GM19193 (cell line): Measurements from ENCODE around the gene SPRED2.

Experiments used
- POLR2A ChIP-seq: IDR thresholded peaks from 4 replicates; pipeline ENCODE4 v1.6.1; 2011; ENCODE audit not compliant: insufficient read depth, insufficient read length; ENCODE audit errors: extremely low read depth

The SPRED2 gene

DNA sequence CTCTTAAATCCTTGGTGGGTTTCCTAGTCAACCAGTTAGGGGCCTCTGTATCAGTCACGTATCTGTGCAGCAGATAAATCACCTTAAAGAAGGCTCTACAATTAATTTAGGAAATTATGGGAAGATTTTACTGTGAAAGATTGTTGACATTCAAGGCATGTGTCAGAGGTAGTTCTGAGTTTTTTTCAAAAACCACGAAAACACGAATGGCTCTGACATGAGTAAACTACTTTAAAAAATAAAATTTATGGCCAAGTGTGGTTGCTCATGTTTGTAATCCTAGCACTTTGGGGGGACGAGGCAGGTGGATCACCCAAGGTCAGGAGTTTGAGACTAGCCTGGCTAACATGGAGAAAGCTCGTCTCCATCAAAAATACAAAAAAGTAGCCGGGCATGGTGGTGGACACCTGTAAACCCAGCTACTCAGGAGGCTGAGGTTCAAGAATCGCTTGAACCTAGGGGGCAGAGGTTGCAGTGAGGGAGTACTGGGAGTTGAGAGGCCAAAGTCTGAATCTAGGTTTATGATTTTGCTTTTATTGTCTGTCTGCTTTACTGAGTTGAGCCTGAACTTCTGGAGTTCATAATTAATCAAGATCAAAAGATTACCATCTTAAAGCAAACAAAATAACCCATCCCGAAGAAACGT lies 77.1 kb downstream of the SPRED2 start:
- TF ChIP-seq POLR2A = no peak

DNA sequence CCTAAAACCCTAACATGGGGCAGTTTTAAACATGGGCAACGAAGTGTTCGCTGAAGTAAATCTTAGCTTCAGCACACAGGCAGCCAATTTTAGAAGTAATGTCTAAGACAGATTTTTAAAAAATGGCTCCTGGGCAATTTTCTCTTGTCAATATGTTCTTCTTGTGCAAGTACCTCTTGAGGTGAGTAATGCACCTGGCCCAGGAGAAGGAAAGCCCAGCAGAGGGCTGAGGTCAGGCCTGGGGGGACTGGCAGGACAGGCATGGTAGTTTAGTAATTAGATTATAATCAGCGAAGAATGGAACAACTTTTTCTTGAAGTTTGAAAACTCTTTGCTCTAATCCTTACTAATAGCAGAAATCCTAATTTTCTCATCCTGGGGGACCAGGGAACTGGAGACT lies 77.6 kb downstream of the SPRED2 start:
- no peak for TF ChIP-seq POLR2A

DNA sequence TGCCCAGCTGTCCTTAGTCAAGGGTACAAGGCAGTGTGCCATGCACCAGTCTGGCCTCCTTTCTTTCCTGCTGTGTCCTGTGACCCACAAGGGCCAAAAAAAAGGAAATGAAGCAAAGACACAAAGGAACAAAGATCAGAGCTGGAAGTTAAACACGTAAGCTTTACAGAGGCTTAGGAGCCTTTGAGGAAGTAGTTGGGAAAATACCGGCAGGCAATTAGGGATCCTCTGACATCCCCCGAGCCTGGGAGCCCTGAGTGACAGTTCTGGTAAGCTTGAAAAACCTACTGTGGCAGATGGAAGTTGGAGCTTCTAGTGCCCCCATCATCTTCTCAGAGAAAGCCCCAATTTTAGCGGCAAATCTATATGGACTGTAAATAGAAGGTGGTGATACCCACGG lies 78.5 kb downstream of the SPRED2 start:
- no peak for TF ChIP-seq POLR2A

GRCh38 chr2:65353046-65353445 lies 79.4 kb downstream of the SPRED2 start:
- TF ChIP-seq POLR2A = no peak

DNA sequence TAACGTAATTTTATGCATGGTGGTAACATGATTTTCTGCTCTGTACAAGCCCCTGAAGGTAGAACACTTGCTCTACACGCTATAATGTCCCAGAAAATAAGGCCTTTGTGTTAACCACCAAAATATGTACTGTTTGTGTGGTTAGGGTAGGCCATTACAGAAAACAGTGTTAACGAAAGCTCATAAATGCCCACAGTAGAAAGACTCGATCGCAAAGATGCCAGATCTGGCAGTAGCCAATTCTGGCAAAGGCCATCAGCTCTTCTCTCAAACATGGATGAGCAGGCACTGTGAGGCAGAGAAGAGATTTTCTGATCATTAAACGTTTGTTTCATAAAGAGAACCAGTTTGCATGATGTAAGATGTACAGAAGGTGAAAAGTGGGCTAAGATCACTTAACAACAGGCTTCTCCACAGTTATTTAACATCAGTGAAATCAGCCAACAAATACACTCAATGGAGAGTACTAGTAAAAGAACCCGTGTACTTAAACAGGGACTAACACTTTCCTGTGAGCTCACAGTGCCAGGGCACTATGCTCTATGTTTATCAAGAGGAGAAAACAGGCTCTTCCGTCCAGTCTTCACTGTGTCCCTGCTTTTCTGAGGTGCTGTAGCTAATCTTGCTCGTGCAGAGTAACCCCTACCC lies 80.3 kb downstream of the SPRED2 start:
- no peak for TF ChIP-seq POLR2A

- TF ChIP-seq POLR2A = no peak
These were observed 81.0 kb downstream of the SPRED2 start for GRCh38 chr2:65351234-65351947.

DNA sequence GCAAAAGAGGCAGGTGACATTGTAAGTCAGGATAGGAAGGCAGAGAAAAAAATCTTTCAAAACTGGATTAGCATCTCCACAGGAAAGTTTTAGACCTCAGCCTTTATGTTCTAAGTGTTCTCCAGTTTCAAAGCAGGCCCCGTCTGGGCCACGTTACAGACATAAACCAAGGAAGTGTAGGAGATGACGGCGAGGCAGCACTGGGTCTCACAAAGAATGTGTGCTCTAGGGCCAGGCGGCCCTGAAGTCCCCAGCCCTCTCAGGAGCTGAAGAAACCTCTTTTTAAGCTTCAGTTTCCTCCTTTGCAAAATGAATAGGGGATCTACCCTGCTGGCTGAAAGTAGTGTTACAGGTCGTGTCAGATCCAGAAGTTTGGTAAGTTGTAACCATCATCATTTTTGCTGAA lies 81.7 kb downstream of the SPRED2 start:
- TF ChIP-seq POLR2A = no peak

GRCh38 chr2:65349863-65350262 lies 82.5 kb downstream of the SPRED2 start:
- TF ChIP-seq POLR2A = no peak

DNA sequence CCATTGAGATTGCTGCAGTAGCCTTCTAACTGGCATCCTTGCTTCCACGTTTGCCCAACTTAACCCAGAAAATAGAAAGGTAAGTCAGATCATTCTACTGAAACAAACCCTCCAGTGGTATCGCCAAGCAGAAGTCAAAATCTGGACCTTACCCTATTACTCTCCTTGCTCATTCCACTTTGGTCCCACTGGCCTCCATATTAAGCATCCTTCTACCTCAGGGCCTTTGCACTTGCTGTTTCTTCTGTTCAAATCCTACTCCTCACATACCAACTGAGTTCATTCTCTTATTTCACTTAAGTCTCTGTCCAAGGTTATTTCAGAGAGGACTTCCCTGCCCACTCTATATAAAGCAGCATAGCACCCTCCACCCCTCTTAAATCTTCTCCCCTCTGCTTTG lies 84.5 kb downstream of the SPRED2 start:
- no peak for TF ChIP-seq POLR2A

GRCh38 chr2:65345631-65346030 lies 86.8 kb downstream of the SPRED2 start:
- no peak for TF ChIP-seq POLR2A

GRCh38 chr2:65344689-65345088 lies 87.7 kb downstream of the SPRED2 start:
- no peak for TF ChIP-seq POLR2A

- TF ChIP-seq POLR2A = no peak
These were observed 88.2 kb downstream of the SPRED2 start for GRCh38 chr2:65344182-65344581.

DNA sequence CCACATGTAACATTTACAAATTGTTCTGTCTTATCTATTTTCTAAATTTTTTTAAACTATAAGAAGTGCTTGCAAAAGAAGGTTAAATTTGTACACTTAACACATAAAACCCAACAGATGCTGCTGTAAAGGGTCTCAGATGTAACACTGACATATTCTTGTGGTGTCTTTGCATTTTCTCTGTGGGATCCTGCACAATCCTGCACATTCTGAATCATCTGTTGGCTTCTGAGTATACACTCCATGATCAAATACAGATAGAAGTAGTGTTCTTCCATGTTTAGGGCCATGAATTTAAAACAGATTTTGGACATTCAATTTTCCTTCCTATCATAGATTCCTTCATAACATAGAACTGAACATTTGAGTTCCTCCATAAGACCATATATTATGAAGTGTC lies 89.0 kb downstream of the SPRED2 start:
- TF ChIP-seq POLR2A = no peak

DNA sequence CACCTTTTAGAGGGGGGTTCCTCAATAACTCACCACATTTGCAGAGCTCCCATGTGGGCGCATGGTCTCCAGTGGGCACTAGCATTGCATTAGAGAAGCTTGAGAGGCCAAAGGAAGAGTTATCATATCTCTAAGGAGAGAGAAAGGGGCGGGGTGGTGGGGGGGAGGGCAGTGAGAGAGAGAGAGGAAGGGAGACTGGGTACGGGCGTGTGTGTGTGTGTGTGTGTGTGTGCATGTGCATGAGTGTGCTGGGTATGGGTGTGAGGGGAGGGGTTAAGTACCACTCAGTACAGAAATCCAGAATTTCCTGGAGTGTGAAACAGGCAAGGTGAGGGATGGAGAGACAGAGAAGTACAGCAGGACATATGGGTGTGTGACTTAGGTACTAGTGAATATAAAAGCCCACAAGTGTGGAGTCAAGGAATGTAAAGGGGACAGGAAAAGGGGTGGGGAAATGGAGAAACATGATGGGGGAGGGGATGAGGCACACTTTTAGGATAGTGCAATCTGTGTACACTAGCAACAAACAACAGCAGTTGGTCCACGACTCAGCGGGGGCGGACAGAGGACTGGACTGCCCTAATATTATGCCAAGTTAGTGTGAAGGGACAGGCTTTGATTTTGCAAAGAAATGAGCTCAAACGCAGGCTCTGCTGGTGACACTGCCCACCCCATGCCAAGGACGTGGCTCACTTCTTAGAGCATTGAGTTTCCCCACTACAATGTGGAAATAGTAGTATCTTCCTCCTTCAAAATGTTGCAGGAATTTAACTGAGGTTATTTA lies 91.3 kb downstream of the SPRED2 start:
- TF ChIP-seq POLR2A = no peak

- no peak for TF ChIP-seq POLR2A
These were observed 92.8 kb downstream of the SPRED2 start for GRCh38 chr2:65339648-65340047.
